GM21515 (cell line): ENCODE results near the gene MCM7.

Experiments used
- ATAC-seq: cut with Tn5 transposase; IDR thresholded peaks from one replicate; pipeline ENCODE4 v1.9.1; 2021; ENCODE audit not compliant: unreplicated experiment

Gene MCM7

GRCh38 chr7:100124301-100125230 lies 23.4 kb upstream of the MCM7 start:
- ATAC-seq = no peak

GRCh38 chr7:100122568-100122967 lies 21.4 kb upstream of the MCM7 start:
- no peak for ATAC-seq

- no peak for ATAC-seq
Observed at GRCh38 chr7:100122067-100122466, 20.9 kb upstream of the MCM7 start.

GRCh38 chr7:100120733-100121036 lies 19.5 kb upstream of the MCM7 start:
- no peak for ATAC-seq

GRCh38 chr7:100119970-100120732 lies 19.0 kb upstream of the MCM7 start:
- peak; percentile 32 for ATAC-seq

- ATAC-seq = peak; percentile 65
Observed at GRCh38 chr7:100119072-100119969, 18.1 kb upstream of the MCM7 start, which contains the start of the genes CNPY4 and TAF6. Gene CNPY4 (plus strand): TSS chr7:100119634. CDS start chr7:100119745, 111 bp downstream. Gene TAF6 (minus strand): TSS chr7:100119358. CDS start chr7:100114209, 5,149 bp downstream.

- no peak for ATAC-seq
Observed at GRCh38 chr7:100118388-100119071, 17.3 kb upstream of the MCM7 start.

- no peak for ATAC-seq
Observed at GRCh38 chr7:100115026-100115425, 13.8 kb upstream of the MCM7 start.

- ATAC-seq = no peak
Observed at GRCh38 chr7:100111914-100112313, 10.7 kb upstream of the MCM7 start.

GRCh38 chr7:100111156-100111555 lies 10.0 kb upstream of the MCM7 start:
- no peak for ATAC-seq

- no peak for ATAC-seq
Observed at GRCh38 chr7:100109521-100110163, 8.4 kb upstream of the MCM7 start.

GRCh38 chr7:100107890-100108289 lies 6.7 kb upstream of the MCM7 start:
- ATAC-seq = no peak

GRCh38 chr7:100107125-100107737 lies 6.0 kb upstream of the MCM7 start:
- ATAC-seq = no peak

- ATAC-seq = no peak
Observed at GRCh38 chr7:100106633-100107032, 5.4 kb upstream of the MCM7 start.

- ATAC-seq = no peak
Observed at GRCh38 chr7:100105534-100105933, 4.3 kb upstream of the MCM7 start.

- no peak for ATAC-seq
Observed at GRCh38 chr7:100102950-100103840, 2.0 kb upstream of the MCM7 start.

GRCh38 chr7:100100420-100101015 lies 679 bp downstream of the MCM7 start:
- peak; percentile 58 for ATAC-seq

- ATAC-seq = no peak
Observed at GRCh38 chr7:100099452-100099851, 1.7 kb downstream of the MCM7 start.
